ENCODE measurements around the gene CLSTN2.

- no peak for TF ChIP-seq CTCF (conservative IDR thresholded peaks at IDR 0.05; ENCODE audit: low read depth, low read length)
- TF ChIP-seq EZH2 (IDR thresholded peaks at IDR 0.05; ENCODE audit: low read length, unreplicated experiment) = no peak
- TF ChIP-seq EZH2phosphoT487 (IDR thresholded peaks at IDR 0.05; ENCODE audit: borderline replicate concordance, low read length) = no peak
These were observed 315.2 kb downstream of the CLSTN2 start for GRCh38 chr3:140250010-140250855.

Data from PC-3 (cell line).